Effector memory CD8-positive, alpha-beta T cell (primary cell): ENCODE data around the gene PALB2.
"Not testable (repeated sequence)": the region's sequence is repeated elsewhere in the genome, so short reads cannot be mapped to it uniquely, and the experiment has no call there.

ENCODE experiments used
- ATAC-seq: fragments of 150-1000 bp; cut with Tn5 transposase; replicated peaks from 2 replicates; pipeline ENCODE4 v1.10.0; 2021; ENCODE audit warnings: mild to moderate bottlenecking, moderate library complexity
- DNase-seq, 3 experiments: peaks; one replicate each; pipeline ENCODE4 v3.0.0; 2021
- H3K27ac Mint-ChIP-seq, 2 donors: one replicate each; pipeline ENCODE4 v1.8.0; 2022; ENCODE audit warnings: mild to moderate bottlenecking in 2 of 2, mixed read lengths in 2 of 2, moderate library complexity in 2 of 2
- H3K27me3 Mint-ChIP-seq, 2 donors: one replicate each; pipeline ENCODE4 v1.8.0; 2022; ENCODE audit warnings: mixed read lengths in 2 of 2
- H3K36me3 Mint-ChIP-seq: one replicate; pipeline ENCODE4 v1.8.0; 2022; ENCODE audit warnings: mild to moderate bottlenecking, moderate library complexity, mixed read lengths; ENCODE audit not compliant: insufficient read depth
- H3K4me1 Mint-ChIP-seq, 2 donors: one replicate each; pipeline ENCODE4 v1.8.0; 2022; ENCODE audit warnings: low read depth in 2 of 2, mixed read lengths in 2 of 2
- H3K4me3 Mint-ChIP-seq, 2 donors: one replicate each; pipeline ENCODE4 v1.8.0; 2022; ENCODE audit warnings: mild to moderate bottlenecking in 2 of 2, mixed read lengths in 2 of 2, moderate library complexity in 2 of 2
- H3K9me3 Mint-ChIP-seq, 2 donors: one replicate each; pipeline ENCODE4 v1.8.0; 2022; ENCODE audit warnings: mixed read lengths in 2 of 2

PALB2 gene

DNA sequence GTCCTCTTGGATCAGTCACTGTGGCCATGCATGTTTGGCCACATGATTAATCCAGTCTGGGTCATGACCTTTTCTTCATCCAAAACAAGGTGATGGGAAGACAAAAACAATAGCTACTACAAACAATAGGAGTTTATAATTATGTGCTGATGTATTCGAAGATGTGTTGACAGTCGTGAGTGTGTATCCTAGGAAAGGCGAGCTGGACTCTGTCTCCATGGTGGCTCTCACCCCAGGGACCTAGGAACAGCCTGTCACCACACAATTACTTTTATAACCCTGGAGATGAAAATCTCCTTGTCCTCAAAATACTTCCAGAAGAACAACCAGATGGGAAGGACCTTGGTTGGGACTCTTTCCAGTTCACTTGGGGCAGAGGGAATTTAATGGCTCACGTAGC lies 27.8 kb upstream of the PALB2 start:
- ATAC-seq: no peak
- Mint-ChIP-seq H3K4me3 (no peak overlapping the region), H3K4me1 (peaks cover 0 to 11% of the 10 kb centered on the region in 2 donors), H3K27me3 (no peaks in the 10 kb centered on the region), H3K27ac (no peak overlapping the region), H3K36me3 (peaks cover 44% of the 10 kb centered on the region), H3K9me3 (no peaks in the 10 kb centered on the region)
- no peak for DNase-seq

DNA sequence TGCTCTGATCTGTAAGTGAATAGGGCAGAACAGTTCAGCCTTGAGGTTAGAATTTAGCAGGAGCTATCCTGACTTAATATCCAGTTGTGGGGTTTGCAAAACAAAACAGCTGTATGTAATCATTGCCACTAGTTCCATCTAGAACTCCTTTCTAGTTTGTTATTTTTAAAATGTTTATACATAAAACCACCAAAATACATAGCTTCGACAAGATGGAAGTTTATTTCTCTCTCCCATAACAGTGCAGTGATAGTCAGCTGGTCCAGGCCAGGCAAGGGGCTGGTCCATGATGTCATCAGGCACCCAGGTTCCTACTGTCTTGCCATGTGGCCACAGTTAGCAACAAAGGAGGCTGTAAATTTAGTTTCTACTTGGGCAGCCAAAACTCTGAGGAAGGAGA lies 27.1 kb upstream of the PALB2 start:
- DNase-seq (no peak), ATAC-seq (no peak)
- H3K4me3 Mint-ChIP-seq: no peak overlapping the region
- no peaks in the 10 kb centered on the region for H3K27me3 Mint-ChIP-seq
- no peak overlapping the region for H3K27ac Mint-ChIP-seq
- H3K9me3 Mint-ChIP-seq: no peaks in the 10 kb centered on the region
- H3K4me1 Mint-ChIP-seq: peaks cover 0 to 11% of the 10 kb centered on the region in 2 donors
- peaks cover 48% of the 10 kb centered on the region for H3K36me3 Mint-ChIP-seq

GRCh38 chr16:23667355-23667659 lies 26.2 kb upstream of the PALB2 start:
- DNase-seq: no peak
- ATAC-seq: no peak
- Mint-ChIP-seq H3K4me3 (no peak overlapping the region), H3K36me3 (peaks cover 46% of the 10 kb centered on the region), H3K27ac (no peak overlapping the region), H3K4me1 (peaks cover 0 to 11% of the 10 kb centered on the region in 2 donors), H3K9me3 (no peaks in the 10 kb centered on the region), H3K27me3 (no peaks in the 10 kb centered on the region)

DNA sequence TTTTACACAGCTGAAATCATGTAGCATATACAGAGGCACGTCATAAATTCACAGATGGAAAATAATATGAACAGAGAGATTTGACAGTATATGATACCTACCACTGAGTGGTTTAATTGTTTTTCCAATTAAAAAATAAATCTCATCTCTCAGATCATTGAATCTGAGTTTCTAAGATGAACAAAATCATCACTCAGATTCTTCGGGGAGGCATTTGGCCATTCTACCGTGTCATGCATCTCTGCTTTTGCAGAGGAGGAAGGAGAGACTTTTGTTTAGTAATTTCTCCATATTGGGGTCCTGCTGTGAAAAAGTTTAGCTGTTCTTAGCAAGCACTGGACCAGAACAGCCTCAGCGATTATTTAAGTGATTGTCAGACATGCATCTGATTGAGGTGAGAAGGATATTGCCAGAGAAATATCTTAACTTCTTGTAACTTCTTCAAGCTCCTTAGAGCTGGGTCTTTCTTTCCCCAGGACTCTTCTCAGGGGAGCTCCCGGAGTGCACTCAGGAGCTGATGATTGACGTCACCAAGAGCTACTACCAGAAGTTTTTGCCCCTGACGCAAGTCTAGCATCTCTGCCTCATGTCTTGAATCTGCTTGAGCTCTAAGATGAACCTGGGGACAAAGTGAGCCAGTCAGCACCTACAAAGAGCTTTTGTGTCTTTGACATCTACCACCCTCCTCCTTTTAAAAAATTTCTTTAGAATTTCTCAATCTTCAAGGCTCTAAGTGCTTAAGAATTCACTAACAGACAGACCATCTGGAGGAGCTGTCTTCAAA lies 25.7 kb upstream of the PALB2 start:
- DNase-seq: no peak
- H3K27me3 Mint-ChIP-seq: no peaks in the 10 kb centered on the region

GRCh38 chr16:23663918-23664317 lies 22.8 kb upstream of the PALB2 start:
- Mint-ChIP-seq H3K4me3 (no peak overlapping the region), H3K27me3 (no peaks in the 10 kb centered on the region), H3K9me3 (no peaks in the 10 kb centered on the region), H3K4me1 (peaks cover 0 to 2% of the 10 kb centered on the region in 2 donors), H3K36me3 (peaks cover 74% of the 10 kb centered on the region), H3K27ac (no peak overlapping the region)
- ATAC-seq: no peak
- DNase-seq: no peak

More for the DNA sequence above, 25.7 kb upstream of the PALB2 start:
- Mint-ChIP-seq H3K9me3 (no peaks in the 10 kb centered on the region), H3K4me1 (peaks cover 0 to 11% of the 10 kb centered on the region in 2 donors), H3K36me3 (peaks cover 46% of the 10 kb centered on the region), H3K4me3 (no peak overlapping the region), H3K27ac (no peak overlapping the region)
- no peak for ATAC-seq

- ATAC-seq (no peak), DNase-seq (no peak)
- Mint-ChIP-seq H3K27me3 (no peaks in the 10 kb centered on the region), H3K4me3 (no peak overlapping the region), H3K36me3 (peaks cover 54% of the 10 kb centered on the region), H3K9me3 (no peaks in the 10 kb centered on the region), H3K27ac (no peak overlapping the region), H3K4me1 (peaks cover 17 to 19% of the 10 kb centered on the region in 2 donors)
Observed at GRCh38 chr16:23651943-23652468, 10.9 kb upstream of the PALB2 start.

- H3K9me3 Mint-ChIP-seq: no peaks in the 10 kb centered on the region
- H3K27ac Mint-ChIP-seq: peak overlapping the region in 1 of 2 donors; percentile 23
- H3K27me3 Mint-ChIP-seq: no peaks in the 10 kb centered on the region
- DNase-seq (no peak), ATAC-seq (no peak)
- H3K4me3 Mint-ChIP-seq: no peak overlapping the region
- H3K36me3 Mint-ChIP-seq: peaks cover 65% of the 10 kb centered on the region
- H3K4me1 Mint-ChIP-seq: peaks cover 23 to 24% of the 10 kb centered on the region in 2 donors
Observed at GRCh38 chr16:23650674-23651416, 9.7 kb upstream of the PALB2 start.

DNA sequence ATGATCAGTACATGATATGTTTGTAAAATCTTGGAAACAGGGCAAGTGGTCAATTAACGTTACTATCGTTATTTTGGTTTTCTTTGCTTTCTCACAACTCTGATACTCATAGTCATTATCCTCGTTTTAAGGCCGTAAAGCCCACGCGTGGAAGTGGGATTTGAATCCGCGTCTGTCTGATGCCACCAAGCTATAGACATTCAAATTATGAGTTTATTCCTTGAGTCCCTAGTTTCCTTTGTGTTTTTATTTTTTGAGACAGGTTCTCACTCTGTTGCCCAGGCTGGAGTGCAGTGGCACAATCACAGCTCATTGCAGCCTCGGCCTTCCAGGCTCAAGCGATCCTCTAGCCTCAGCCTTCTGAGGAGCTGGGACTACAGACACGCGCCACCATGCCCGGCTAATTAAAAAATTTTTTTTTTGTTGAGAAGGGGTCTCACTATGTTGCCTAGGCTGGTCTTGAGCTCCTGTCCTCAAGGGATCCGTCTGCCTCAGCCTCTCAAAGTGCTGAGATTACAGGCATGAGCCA lies 1.2 kb upstream of the PALB2 start:
- no peak for DNase-seq
- Mint-ChIP-seq H3K4me1 (peaks cover 35% of the 10 kb centered on the region in 2 donors), H3K36me3 (peaks cover 52% of the 10 kb centered on the region), H3K4me3 (peak overlapping the region; percentile 95 to 96), H3K27me3 (no peaks in the 10 kb centered on the region), H3K9me3 (no peaks in the 10 kb centered on the region), H3K27ac (peak overlapping the region; percentile 97 to 98)
- no peak for ATAC-seq

DNA sequence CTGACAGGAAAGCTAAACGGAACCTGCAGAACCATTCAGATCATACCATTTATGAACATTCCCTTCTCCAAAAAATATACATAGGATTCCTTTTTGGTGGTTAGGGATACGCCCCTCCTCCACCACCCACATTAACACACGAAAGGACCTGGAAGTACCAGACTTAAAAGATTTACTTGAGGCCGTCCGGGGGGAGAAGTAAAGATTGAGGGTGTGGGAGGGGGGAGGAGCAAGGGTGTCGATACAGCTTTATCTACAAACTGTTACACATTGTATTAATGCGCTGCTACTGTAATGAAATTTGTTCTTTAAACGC lies 537 bp downstream of the PALB2 start:
- Mint-ChIP-seq H3K4me3 (peak overlapping the region; percentile 95 to 96), H3K36me3 (peaks cover 49% of the 10 kb centered on the region), H3K27me3 (no peaks in the 10 kb centered on the region), H3K4me1 (peaks cover 23% of the 10 kb centered on the region in 2 donors), H3K27ac (peak overlapping the region; percentile 97 to 98), H3K9me3 (no peaks in the 10 kb centered on the region)
- ATAC-seq: no peak
- no peak for DNase-seq

DNA sequence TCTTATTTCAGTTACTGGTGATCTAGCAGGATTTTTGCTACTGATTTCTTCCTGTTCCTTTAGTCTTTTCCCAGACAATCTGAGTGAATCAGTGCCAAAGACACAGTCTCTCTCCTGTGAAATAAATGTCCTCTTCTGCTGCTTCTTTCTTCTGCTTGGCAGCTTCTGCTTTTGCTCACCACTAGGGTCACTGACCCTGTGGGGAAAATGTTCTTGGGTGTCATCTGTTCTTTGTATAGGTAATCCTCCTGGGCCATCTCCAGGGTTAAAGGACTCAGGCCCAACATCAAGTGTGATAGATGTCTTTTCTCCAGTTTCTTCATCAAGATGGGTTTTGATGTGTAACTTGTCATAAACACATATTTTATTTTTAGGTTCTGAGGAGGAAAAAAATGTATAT lies 5.2 kb downstream of the PALB2 start:
- Mint-ChIP-seq H3K36me3 (peaks cover 23% of the 10 kb centered on the region), H3K27ac (no peak overlapping the region), H3K4me3 (no peak overlapping the region), H3K9me3 (no peaks in the 10 kb centered on the region), H3K4me1 (peaks cover 9% of the 10 kb centered on the region in 2 donors), H3K27me3 (no peaks in the 10 kb centered on the region)
- DNase-seq (no peak), ATAC-seq (no peak)

DNA sequence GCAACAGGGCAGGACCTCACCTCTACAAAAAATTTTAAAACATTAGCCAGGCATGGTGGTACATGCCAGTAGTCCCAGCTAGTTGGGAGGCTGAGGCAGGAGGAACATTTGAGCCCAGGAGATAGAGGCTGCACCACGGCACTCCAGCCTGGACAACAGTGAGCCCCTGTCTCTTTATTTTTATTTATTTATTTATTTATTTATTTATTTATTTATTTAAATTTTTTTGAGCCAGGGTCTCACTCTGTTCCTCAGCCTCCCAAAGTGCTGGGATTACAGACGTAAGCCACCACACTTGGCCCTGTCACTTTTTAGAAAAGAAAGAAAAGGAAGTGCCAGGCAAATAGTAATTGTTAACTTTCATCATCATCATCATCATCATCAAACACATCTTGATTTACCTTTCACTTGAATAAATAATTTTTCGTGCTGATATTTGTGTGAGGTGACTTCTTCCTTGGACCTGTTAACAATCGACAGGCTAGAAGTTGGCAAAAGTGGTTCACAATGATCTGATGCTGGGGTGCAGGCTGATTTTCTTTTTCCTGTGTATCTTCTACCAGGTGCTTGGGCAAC lies 6.6 kb downstream of the PALB2 start:
- Mint-ChIP-seq H3K27me3 (no peaks in the 10 kb centered on the region), H3K27ac (no peak overlapping the region), H3K36me3 (peaks cover 24% of the 10 kb centered on the region), H3K4me1 (peaks cover 0 to 2% of the 10 kb centered on the region in 2 donors), H3K9me3 (no peaks in the 10 kb centered on the region), H3K4me3 (no peak overlapping the region)
- DNase-seq (no peak), ATAC-seq (no peak)

GRCh38 chr16:23631874-23632273 lies 9.2 kb downstream of the PALB2 start:
- peaks cover 36% of the 10 kb centered on the region for H3K36me3 Mint-ChIP-seq
- not testable (repeated sequence) for H3K4me3 Mint-ChIP-seq, DNase-seq, H3K9me3 Mint-ChIP-seq, H3K4me1 Mint-ChIP-seq, ATAC-seq, H3K27ac Mint-ChIP-seq, H3K27me3 Mint-ChIP-seq

DNA sequence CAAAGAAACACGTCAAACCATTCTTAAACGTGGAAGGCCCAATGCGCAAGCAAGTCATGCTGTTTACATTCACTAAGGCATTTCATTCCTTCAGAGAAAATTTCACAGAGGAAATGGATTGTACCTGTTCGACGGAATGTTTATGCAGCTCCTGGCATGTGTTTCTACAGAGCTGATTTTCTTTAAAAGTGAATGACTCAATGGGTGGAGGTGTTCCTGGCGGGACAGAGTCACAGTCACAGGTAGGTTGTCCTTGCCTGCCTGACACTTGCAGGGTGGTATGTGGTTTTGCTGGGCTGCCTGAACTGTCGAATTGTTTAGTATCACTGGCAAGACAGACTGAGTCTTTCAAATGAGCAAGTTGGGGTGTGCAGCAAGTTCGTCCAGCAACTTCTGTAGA lies 11.6 kb downstream of the PALB2 start:
- H3K36me3 Mint-ChIP-seq: peaks cover 44% of the 10 kb centered on the region

More for the DNA sequence above, 11.6 kb downstream of the PALB2 start:
- H3K4me1 Mint-ChIP-seq: peaks cover 0 to 2% of the 10 kb centered on the region in 2 donors
- DNase-seq (no peak), ATAC-seq (no peak)
- H3K4me3 Mint-ChIP-seq: no peak overlapping the region
- H3K27ac Mint-ChIP-seq: no peak overlapping the region
- no peaks in the 10 kb centered on the region for H3K27me3 Mint-ChIP-seq
- no peaks in the 10 kb centered on the region for H3K9me3 Mint-ChIP-seq
